K562 (cell line): ENCODE measurements around the gene PTOV1. TPM values are rescaled to one million over a fixed set of nuclear protein-coding genes. Genes with fewer than 3 reads are reported as not detected.

Source experiments
- ARHGAP35 ChIP-seq: fragments of 450-650 bp; IDR thresholded peaks from 2 replicates; pipeline ENCODE4 v1.6.1; 2018; ENCODE audit not compliant: partially characterized antibody
- ARID4B ChIP-seq: sonication (generic); formaldehyde crosslinking; IDR thresholded peaks from 2 replicates; pipeline ENCODE4 v1.8.0; 2022; ENCODE audit warnings: mild to moderate bottlenecking, missing genetic modification reagents
- ATF4 ChIP-seq: fragments of 450-650 bp; formaldehyde crosslinking; IDR thresholded peaks from 2 replicates; pipeline ENCODE4 v1.4.0; 2022; ENCODE audit warnings: mild to moderate bottlenecking, moderate library complexity
- CAMTA2 ChIP-seq: fragments of 250-450 bp; sonication (Bioruptor Pico); conservative IDR thresholded peaks from 2 replicates; pipeline ENCODE4 v1.5.1; 2022
- CBFB ChIP-seq: sonication (generic); formaldehyde crosslinking; IDR thresholded peaks from 2 replicates; pipeline ENCODE4 v1.4.0; 2020; ENCODE audit warnings: mild to moderate bottlenecking, missing genetic modification reagents
- CCNT2 ChIP-seq: IDR thresholded peaks from 2 replicates; pipeline ENCODE4 v1.6.1; 2011; ENCODE audit warnings: borderline replicate concordance, low read depth, mild to moderate bottlenecking, moderate library complexity, mixed read lengths, low read length; ENCODE audit not compliant: insufficient read length; ENCODE audit errors: extremely low read depth
- E2F6 ChIP-seq, 2 experiments: IDR thresholded peaks; 2 replicates each; pipeline ENCODE4 v1.6.1; 2011; ENCODE audit warnings: borderline replicate concordance in 1 of 2, control low read depth in 1 of 2, low read depth in 1 of 2, low read length in 1 of 2, mild to moderate bottlenecking in 1 of 2, mixed read lengths in 1 of 2, moderate library complexity in 1 of 2; ENCODE audit not compliant: insufficient read depth in 1 of 2, insufficient read length in 1 of 2, poor library complexity in 1 of 2, severe bottlenecking in 1 of 2; ENCODE audit errors: extremely low read depth in 1 of 2
- HCFC1 ChIP-seq: IDR thresholded peaks from 2 replicates; pipeline ENCODE4 v1.6.1; 2012; ENCODE audit warnings: low read depth, low read length, improper control_type of control experiment
- KAT8 ChIP-seq: fragments of 450-650 bp; IDR thresholded peaks from 2 replicates; pipeline ENCODE4 v1.6.1; 2016; ENCODE audit warnings: low read depth, mild to moderate bottlenecking
- NCOR1 ChIP-seq: fragments of 450-650 bp; IDR thresholded peaks from 2 replicates; pipeline ENCODE4 v1.6.1; 2016; ENCODE audit warnings: mild to moderate bottlenecking, moderate library complexity
- POLR2G ChIP-seq: fragments of 200-400 bp; formaldehyde crosslinking; IDR thresholded peaks from 2 replicates; pipeline ENCODE4 v1.6.1; 2017; ENCODE audit warnings: low read depth, mild to moderate bottlenecking, antibody characterized with exemption, low read length, moderate library complexity
- RBFOX2 ChIP-seq: fragments of 200-400 bp; formaldehyde crosslinking; IDR thresholded peaks from 2 replicates; pipeline ENCODE4 v1.6.1; 2017; ENCODE audit warnings: low read depth, mild to moderate bottlenecking, low read length, moderate library complexity
- RBM39 ChIP-seq: fragments of 200-400 bp; formaldehyde crosslinking; optimal IDR thresholded peaks from 2 replicates; pipeline ENCODE3; 2018; ENCODE audit warnings: low read depth, low read length
- STAT6 ChIP-seq: sonication (generic); formaldehyde crosslinking; IDR thresholded peaks from 2 replicates; pipeline ENCODE4 v1.8.1; 2023; ENCODE audit warnings: mild to moderate bottlenecking, missing genetic modification reagents
- THRA ChIP-seq: fragments of 450-650 bp; IDR thresholded peaks from 2 replicates; pipeline ENCODE4 v1.6.1; 2017; ENCODE audit warnings: mild to moderate bottlenecking, moderate library complexity
- ZNF121 ChIP-seq: sonication (generic); formaldehyde crosslinking; conservative IDR thresholded peaks from 2 replicates; pipeline ENCODE4 v1.8.0; 2022; ENCODE audit warnings: missing genetic modification reagents
- polyA plus RNA-seq, 8 experiments: library from polyadenylated mRNA; depleted of rRNA in 4 of 8; stranded (reverse) in 5 of 8; unstranded in 3 of 8; fragments of >200 nt; fragmentation: Nextera tagmentation in 2 of 8; fragmentation: Illumina TruSeq in 1 of 8; extraction: Ambion mirVana in 2 of 8; extraction: Trizol in 1 of 8; gene quantifications; 2 replicates each; pipeline versions ENCODE4 v1.2.1 to v1.2.3, GENCODE V29; 2011 to 2014; ENCODE audit warnings: inconsistent platforms in 1 of 8, missing spikeins in 1 of 8
- total RNA-seq, 7 experiments: library from RNA; depleted of rRNA in 6 of 7; stranded (reverse); fragments of >200 nt in 6 of 7; fragmentation: Illumina TruSeq in 2 of 7; extraction: Trizol in 2 of 7; gene quantifications; 2 replicates each; pipeline versions ENCODE4 v1.2.1 to v1.2.3, GENCODE V29; 2011 to 2021; ENCODE audit warnings: low replicate concordance in 1 of 7

The PTOV1 gene
- total and polyA plus RNA-seq, 9 of the 15 experiments (the other 6 are each of a cell fraction or from before 2014, with no cell fraction given) = 4.9 to 169 (median 43.5) TPM

GRCh38 chr19:49869484-49870308 is 18.7 kb downstream of the PTOV1 start (continued):
- TF ChIP-seq POLR2G (peak; percentile 74), ATF4 (no peak), CCNT2 (peak; percentile 47), CBFB (CRISPR knock-in tag) (peak; percentile 86; the same call in 1 of the 2 replicates), THRA (no peak), ZNF121 (CRISPR knock-in tag) (no peak), HCFC1 (peak; percentile 58), NCOR1 (no peak), ARID4B (0 out of 2 replicates have a peak, but pooled peaks have one; percentile 13), RBM39 (no peak), CAMTA2 (CRISPR knock-in tag) (0 out of 2 replicates have a peak, but pooled peaks have one; percentile 75), KAT8 (no peak), RBFOX2 (peak; percentile 78), STAT6 (CRISPR knock-in tag) (0 out of 2 replicates have a peak, but pooled peaks have one; percentile 24), E2F6 (IDR thresholded peaks at IDR 0.05; ENCODE audit: borderline replicate concordance in 1 of 2, extremely low read depth in 1 of 2, insufficient read depth in 1 of 2, insufficient read length in 1 of 2, low read depth in 1 of 2, low read length in 1 of 2, poor library complexity in 1 of 2, severe bottlenecking in 1 of 2) (peak; percentile 71 to 85), ARHGAP35 (no peak)
